Aorta (tissue), 5 donors: ENCODE measurements around the gene ALDH3A2. TPM values are rescaled to one million over a fixed set of nuclear protein-coding genes. Genes with fewer than 3 reads are reported as not detected.

Experiments
- ATAC-seq: fragments of 200-7000 bp; cut with Tn5 transposase; one replicate; pipeline ENCODE4 v1.9.1; 2022; ENCODE audit warnings: moderate library complexity; ENCODE audit not compliant: low FRiP score
- DNase-seq, 2 donors: peaks; one replicate each; pipeline ENCODE4 v3.0.0-alpha.2; 2020
- H3K27ac ChIP-seq, 2 donors: one replicate each; pipeline ENCODE4 v1.5.1; 2013; ENCODE audit warnings: low read length in 2 of 2, mild to moderate bottlenecking in 2 of 2, moderate library complexity in 2 of 2, control low read depth in 1 of 2, inconsistent platforms in 1 of 2, low read depth in 1 of 2
- H3K27me3 ChIP-seq, 2 donors: one replicate each; pipeline ENCODE4 v1.6.1; 2013; ENCODE audit warnings: control low read depth in 1 of 2, low read length in 1 of 2, mild to moderate bottlenecking in 1 of 2, moderate library complexity in 1 of 2; ENCODE audit not compliant: insufficient read depth in 2 of 2, control insufficient read depth in 1 of 2
- H3K36me3 ChIP-seq, 2 donors: one replicate each; pipeline ENCODE4 v1.6.1; 2013; ENCODE audit warnings: control low read depth in 1 of 2, low read length in 1 of 2, mild to moderate bottlenecking in 1 of 2; ENCODE audit not compliant: insufficient read depth in 2 of 2, control insufficient read depth in 1 of 2
- H3K4me1 ChIP-seq, 2 donors: one replicate each; pipeline ENCODE4 v1.6.1; 2013; ENCODE audit warnings: low read length in 2 of 2, control low read depth in 1 of 2, mild to moderate bottlenecking in 1 of 2, moderate library complexity in 1 of 2; ENCODE audit not compliant: insufficient read depth in 2 of 2, control insufficient read depth in 1 of 2
- H3K4me3 ChIP-seq, 2 donors: one replicate each; pipeline ENCODE4 v1.5.1; 2013; ENCODE audit warnings: low read length in 2 of 2, control low read depth in 1 of 2, mild to moderate bottlenecking in 1 of 2
- H3K9me3 ChIP-seq: one replicate; pipeline ENCODE4 v1.6.1; 2013; ENCODE audit warnings: mild to moderate bottlenecking, low read length; ENCODE audit not compliant: control insufficient read depth
- WGBS, 2 donors: extraction: QIAGEN DNeasy Blood & Tissue Kit; methylation state at CpG; one replicate each; pipeline ENCODE4 v1.1.7; 2013; 5-methylcytosine and 5-hydroxymethylcytosine counted together
- intact Hi-C, 2 donors: fragments of 100-400 bp; cut with DNase I; formaldehyde crosslinking; loops; one replicate each; pipeline versions ENCODE4 v1.14.2 to v1.15.0; 2022
- polyA plus RNA-seq, 2 donors: library from polyadenylated mRNA; stranded (reverse); fragments of 200-250 nt; gene quantifications; one replicate each; pipeline ENCODE4 v1.2.3, GENCODE V29; 2013
- total RNA-seq, 2 donors: library from RNA; stranded (reverse); fragmentation: NEBNext Ultra II Directional; extraction: Animal tissue kit (Norgen Biotek cat#: 25700); gene quantifications; one replicate each; pipeline ENCODE4 v1.2.1, GENCODE V29; 2021
- donor health status: healthy with polysubstance abuse.
- donor health status: Bipolar disorder and iron deficiency.
- donor health status: DM: no; HTN: no; CAD: no.
- donor health status: DM: no; HTN: no; CAD: no.
- donor health status: DM: yes; HTN: yes; CAD: no.

ALDH3A2 gene
- total and polyA plus RNA-seq, 4 donors = 49.0 to 122 (median 67.2) TPM

DNA sequence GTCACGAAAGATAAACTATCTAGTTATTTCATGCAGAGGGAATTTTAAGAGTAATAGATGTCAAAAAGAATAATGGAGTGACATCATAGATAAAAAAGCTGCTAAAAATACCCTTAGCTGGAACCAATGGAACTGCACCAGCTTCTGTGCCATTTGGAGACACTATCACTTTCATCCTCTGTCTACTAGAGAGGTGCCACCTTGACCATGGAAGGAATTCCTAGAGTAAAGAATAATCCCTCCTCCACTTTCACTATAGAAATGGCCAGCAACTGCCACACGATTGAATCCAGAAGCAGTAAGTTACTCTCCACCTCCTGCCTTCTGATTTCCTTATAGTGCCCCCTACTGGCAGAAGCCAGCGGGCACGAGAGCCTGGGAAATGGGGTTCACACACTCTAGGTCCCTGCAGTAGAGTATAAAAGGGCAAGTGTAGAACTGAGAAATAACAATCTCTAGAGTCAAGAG lies 2.8 kb upstream of the ALDH3A2 start:
- Histone ChIP-seq H3K4me1 (peaks cover 0 to 18% of the 10 kb centered on the region in 2 donors), H3K4me3 (no peak overlapping the region), H3K9me3 (no peaks in the 10 kb centered on the region), H3K36me3 (no peaks in the 10 kb centered on the region), H3K27ac (peak overlapping the region; percentile 32 to 33), H3K27me3 (no peaks in the 10 kb centered on the region)
- DNase-seq (peak in 1 of 2 donors; percentile 62), ATAC-seq (no peak)
- intact Hi-C loops = loop anchor here (5.0 to 10.0 kb wide), 5 partner anchors 68 to 281 kb away; partner anchors contain the start of gene B9D1 (in 1 of the 2)
- WGBS, 2 donors = 9 to 11% methylated on average over 4 of the region's 4 CpGs

DNA sequence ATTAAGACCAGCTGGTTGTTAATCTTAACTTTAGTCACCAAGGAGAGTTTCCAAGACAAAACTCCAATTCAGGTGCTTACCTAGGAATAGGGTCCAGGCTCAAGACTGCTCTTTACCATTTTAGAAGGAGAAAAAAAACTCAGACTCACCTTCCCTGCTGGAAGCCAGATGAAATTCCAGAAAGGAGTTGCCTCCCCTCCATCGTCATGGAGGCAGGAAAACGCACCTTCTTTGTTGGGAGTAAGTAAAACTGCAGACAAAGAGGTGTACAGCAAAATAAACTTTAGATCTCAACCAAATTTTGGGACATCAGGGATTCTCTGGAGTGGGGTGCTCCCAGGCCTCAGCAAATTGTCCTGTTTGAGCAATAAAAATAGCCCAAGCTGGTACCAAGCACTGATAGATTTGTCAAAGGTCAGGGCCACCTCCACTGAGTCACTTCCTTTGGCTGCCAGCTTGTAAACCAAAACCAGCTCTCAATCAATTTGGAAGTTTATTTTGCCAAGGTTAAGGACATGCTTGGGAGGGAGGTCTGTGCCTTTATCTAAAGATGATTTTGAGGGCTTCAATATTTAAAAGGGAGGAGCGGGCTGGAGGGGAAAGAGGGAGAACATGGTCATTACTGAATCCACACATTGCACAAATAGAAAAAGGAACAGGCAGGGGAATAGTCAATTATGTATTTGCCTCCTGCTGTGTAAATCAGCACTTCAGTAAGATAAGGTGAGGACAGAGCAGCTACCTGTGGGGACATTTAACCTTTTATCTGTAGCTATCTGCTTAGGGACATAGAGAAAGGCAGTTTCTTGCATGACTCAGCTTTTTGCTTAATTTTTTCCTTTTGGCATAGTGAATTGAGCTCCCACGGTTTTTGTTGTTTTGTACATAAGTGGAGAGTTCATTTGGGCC lies 1.5 kb upstream of the ALDH3A2 start:
- Histone ChIP-seq H3K4me1 (peaks cover 0 to 23% of the 10 kb centered on the region in 2 donors), H3K36me3 (no peaks in the 10 kb centered on the region), H3K4me3 (no peak overlapping the region), H3K9me3 (no peaks in the 10 kb centered on the region), H3K27ac (peak overlapping the region; percentile 74 to 98), H3K27me3 (no peaks in the 10 kb centered on the region)
- intact Hi-C loops = loop anchor here (5.0 to 10.0 kb wide), 5 partner anchors 70 to 282 kb away; partner anchors contain the start of gene B9D1 (in 1 of the 2)
- DNase-seq (no peak), ATAC-seq (no peak)
- 70% methylated on average over 4 of the region's 4 CpGs for WGBS, 2 donors

DNA sequence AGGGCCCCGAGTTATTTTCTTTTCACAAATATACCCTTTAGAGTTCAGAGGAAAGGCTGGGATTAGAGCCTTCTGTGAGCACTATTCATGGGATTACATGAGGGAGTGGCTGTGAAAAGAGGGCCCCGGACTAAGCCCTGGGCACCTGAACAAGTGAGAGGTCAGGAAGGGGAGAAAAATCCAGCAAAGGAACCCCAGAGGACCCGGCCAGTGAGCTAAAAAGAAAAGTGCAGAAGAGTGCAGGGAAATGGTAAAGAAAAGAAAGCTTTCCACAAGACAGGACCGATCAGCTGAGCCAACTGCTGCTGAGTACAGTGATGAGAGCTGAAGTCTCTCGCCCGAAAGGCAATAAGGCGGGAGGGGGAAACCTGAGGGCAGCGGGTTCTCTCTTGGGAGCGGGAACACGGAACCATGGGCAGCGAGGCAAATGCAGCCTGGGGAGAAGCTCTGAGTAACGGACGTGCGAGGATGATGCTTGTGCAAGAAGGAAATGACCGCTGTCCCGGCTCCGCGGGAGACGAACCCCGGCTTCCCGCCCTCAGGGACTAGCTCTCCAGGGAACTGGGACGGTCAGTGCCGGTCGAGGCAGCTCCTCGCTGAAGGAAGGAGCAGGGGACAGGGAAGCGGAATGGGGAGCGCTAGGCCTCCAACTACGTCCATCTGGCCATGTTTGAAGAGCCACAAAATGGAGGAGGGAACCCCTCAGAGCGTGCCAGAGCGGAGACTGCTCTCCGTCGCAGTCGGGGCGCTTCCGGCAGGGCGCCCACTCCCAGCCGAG lies 665 bp upstream of the ALDH3A2 start:
- Histone ChIP-seq H3K4me1 (peaks cover 0 to 23% of the 10 kb centered on the region in 2 donors), H3K27ac (peak overlapping the region; percentile 52 to 98), H3K4me3 (peak overlapping the region; percentile 56 to 90), H3K9me3 (no peaks in the 10 kb centered on the region), H3K36me3 (no peaks in the 10 kb centered on the region), H3K27me3 (no peaks in the 10 kb centered on the region)
- 0 to 1% methylated on average over 31 to 37 of the region's 37 CpGs for WGBS, 2 donors
- ATAC-seq (peak; percentile 82), DNase-seq (peak; percentile 83 to 90)
- intact Hi-C loops = loop anchor here (5.0 to 10.0 kb wide), 5 partner anchors 71 to 283 kb away; partner anchors contain the start of gene B9D1 (in 1 of the 2)

DNA sequence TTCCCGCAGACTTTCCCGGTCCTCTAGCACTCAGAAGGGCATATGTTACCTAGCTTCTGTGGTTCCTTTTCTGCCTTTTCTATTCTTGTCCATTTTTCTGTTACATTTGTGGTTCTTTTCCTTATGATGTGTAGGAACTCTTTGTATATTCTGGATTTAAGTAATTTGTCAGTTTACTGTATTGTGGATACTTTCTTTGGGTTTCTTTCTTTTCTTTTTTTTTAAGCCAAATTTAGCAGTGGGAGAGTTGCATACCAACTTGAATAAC lies 657 bp downstream of the ALDH3A2 start:
- peaks cover 0 to 23% of the 10 kb centered on the region in 2 donors for H3K4me1 ChIP-seq
- H3K36me3 ChIP-seq = no peaks in the 10 kb centered on the region
- no peaks in the 10 kb centered on the region for H3K9me3 ChIP-seq
- WGBS, 2 donors = 0 to 1% methylated on average over 2 of the region's 2 CpGs
- ATAC-seq (no peak), DNase-seq (no peak)
- H3K4me3 ChIP-seq = peak overlapping the region; percentile 56 to 57
- intact Hi-C loops = loop anchor here (5.0 to 10.0 kb wide), 5 partner anchors 72 to 284 kb away; partner anchors contain the start of gene B9D1 (in 1 of the 2)
- H3K27me3 ChIP-seq = no peaks in the 10 kb centered on the region
- H3K27ac ChIP-seq = peak overlapping the region in 1 of 2 donors; percentile 65

DNA sequence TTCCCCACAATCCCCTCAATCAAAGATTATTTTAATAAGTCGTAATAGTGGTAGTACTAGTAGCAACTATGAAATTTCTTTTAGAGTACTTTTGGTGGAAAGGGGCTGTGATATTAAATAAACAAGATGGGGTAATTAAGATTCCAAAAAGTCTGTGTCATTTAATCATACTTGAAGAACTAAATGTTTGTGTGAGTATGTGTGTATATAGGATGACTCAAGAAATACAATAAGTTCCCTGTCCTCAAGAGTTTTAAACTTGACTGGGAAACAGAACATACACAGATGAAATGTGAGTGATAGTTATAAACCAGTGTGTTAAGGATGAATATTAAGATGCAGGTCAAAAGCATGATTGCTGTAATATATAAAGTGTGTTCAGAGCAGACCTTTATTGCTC lies 2.3 kb downstream of the ALDH3A2 start:
- intact Hi-C loops = no loop called here
- H3K27ac ChIP-seq = no peak overlapping the region
- WGBS, 2 donors = 84 to 91% methylated on average over 1 of the region's 1 CpG
- peaks cover 0 to 16% of the 10 kb centered on the region in 2 donors for H3K4me1 ChIP-seq
- peak overlapping the region in 1 of 2 donors; percentile 56 for H3K4me3 ChIP-seq
- no peak for ATAC-seq
- no peaks in the 10 kb centered on the region for H3K36me3 ChIP-seq
- H3K9me3 ChIP-seq = no peaks in the 10 kb centered on the region
- DNase-seq = no peak
- no peaks in the 10 kb centered on the region for H3K27me3 ChIP-seq

DNA sequence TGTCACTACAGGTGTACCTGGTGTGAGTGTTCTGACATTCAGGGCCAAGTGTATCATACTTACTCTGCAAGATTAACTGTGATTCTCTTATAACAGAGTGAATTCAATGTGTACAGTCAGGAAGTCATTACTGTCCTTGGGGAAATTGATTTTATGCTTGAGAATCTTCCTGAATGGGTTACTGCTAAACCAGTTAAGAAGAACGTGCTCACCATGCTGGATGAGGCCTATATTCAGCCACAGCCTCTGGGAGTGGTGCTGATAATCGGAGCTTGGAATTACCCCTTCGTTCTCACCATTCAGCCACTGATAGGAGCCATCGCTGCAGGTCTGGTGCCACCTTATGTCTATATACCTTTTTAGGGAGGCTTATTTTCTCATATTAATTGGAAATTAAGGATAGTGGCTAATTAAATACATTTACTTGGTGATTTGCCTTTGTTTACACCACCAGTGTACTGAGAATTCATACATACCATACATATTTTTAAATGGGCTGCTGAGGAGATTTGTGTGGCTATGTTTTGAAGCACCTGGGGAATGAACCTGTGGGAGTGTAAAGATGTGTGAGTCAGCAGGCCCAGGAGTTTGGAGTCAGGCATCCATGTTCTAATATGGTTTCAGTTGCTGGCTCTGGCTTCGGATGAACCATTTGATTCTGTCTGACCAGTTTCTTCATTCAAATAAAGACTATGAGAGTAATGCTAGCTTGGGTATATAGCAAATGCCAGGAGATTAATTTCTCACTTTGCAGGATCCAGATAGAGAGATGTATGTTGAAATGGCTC lies 3.1 kb downstream of the ALDH3A2 start:
- peaks cover 0 to 13% of the 10 kb centered on the region in 2 donors for H3K4me1 ChIP-seq
- H3K9me3 ChIP-seq = no peaks in the 10 kb centered on the region
- H3K4me3 ChIP-seq = peak overlapping the region in 1 of 2 donors; percentile 23
- H3K36me3 ChIP-seq = peaks cover 0 to 2% of the 10 kb centered on the region in 2 donors
- intact Hi-C loops = no loop called here
- no peaks in the 10 kb centered on the region for H3K27me3 ChIP-seq
- DNase-seq = no peak
- 75 to 81% methylated on average over 5 of the region's 5 CpGs for WGBS, 2 donors
- no peak for ATAC-seq
- peak overlapping the region; percentile 28 to 62 for H3K27ac ChIP-seq

DNA sequence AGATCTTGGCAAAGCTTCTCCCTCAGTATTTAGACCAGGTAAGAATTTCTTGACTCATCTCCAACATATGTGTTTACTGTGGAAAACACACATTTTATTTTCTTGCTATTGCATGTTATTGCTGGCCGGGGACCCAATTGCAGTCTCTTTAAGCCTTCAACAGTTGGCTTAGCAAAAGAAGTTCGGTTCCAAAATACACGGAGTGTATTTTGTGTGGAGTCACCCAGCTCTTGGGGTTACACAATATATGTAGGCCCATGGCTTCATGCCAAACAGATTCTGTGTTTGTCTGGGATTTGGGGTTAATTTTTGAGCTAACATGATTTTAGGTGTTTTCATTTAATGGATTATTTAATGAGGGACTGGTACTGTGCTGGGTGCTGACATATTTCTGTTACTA lies 4.0 kb downstream of the ALDH3A2 start:
- Histone ChIP-seq H3K4me1 (peaks cover 0 to 6% of the 10 kb centered on the region in 2 donors), H3K27ac (peak overlapping the region in 1 of 2 donors; percentile 62), H3K4me3 (no peak overlapping the region), H3K9me3 (no peaks in the 10 kb centered on the region), H3K36me3 (peaks cover 0 to 2% of the 10 kb centered on the region in 2 donors), H3K27me3 (no peaks in the 10 kb centered on the region)
- intact Hi-C loops = no loop called here
- ATAC-seq (no peak), DNase-seq (no peak)
- WGBS, 2 donors = 6 to 7% methylated on average over 3 of the region's 3 CpGs

DNA sequence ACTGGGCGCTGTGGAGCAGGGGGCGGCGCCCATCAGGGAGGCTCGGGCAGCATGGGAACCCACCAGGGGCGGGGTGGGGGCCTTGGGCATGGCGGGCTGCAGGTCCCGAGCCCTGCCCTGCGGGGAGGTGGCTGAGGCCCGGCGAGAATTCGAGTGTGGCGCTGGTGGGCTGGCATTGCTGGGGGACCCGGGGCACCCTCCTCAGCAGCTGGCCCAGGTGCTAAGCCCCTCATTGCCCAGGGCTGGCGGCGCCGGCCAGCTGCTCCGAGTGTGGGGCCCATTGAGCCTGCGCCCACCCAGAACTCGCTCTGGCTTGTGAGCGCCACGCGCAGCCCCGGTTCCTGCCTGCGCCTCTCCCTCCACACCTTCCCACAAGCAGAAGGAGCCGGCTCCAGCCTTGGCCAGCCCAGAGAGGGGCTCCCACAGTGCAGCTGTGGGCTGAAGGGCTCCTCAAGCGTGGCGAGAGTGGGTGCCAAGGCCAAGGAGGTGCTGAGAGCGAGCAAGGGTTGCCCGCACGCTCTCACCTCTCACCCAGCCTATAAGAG lies 5.9 kb downstream of the ALDH3A2 start:
- DNase-seq (no peak), ATAC-seq (no peak)
- Histone ChIP-seq H3K36me3 (peaks cover 0 to 2% of the 10 kb centered on the region in 2 donors), H3K27ac (no peak overlapping the region), H3K27me3 (no peaks in the 10 kb centered on the region), H3K4me1 (peaks cover 0 to 6% of the 10 kb centered on the region in 2 donors), H3K4me3 (no peak overlapping the region), H3K9me3 (no peaks in the 10 kb centered on the region)
- intact Hi-C loops = no loop called here
- 98% methylated on average over 29 to 30 of the region's 30 CpGs for WGBS, 2 donors
